Caco-2 (cell line): Measurements from ENCODE around the gene OAS1. TPM values are rescaled to one million over a fixed set of nuclear protein-coding genes. Genes with fewer than 3 reads are reported as not detected.

Experiments
- BruUV-seq: library from RNA; stranded (reverse); fragments of 400-500 nt; replicated peaks from 2 replicates; lab custom pipeline; 2021; lab: Mats Ljungman, UMichigan
- CTCF ChIA-PET: fragments of 300-600 bp; sonication (Branson Sonifier 250); formaldehyde crosslinking; loops from one replicate; lab custom pipeline; 2022; ENCODE audit warnings: antibody characterized with exemption; lab: Charles Lee
- POLR2A ChIA-PET: fragments of 300-600 bp; sonication (Branson Sonifier 250); formaldehyde crosslinking; loops from one replicate; lab custom pipeline; 2022; ENCODE audit warnings: antibody characterized with exemption; lab: Charles Lee
- DNase-seq, 2 experiments: peaks; one replicate each; pipeline versions ENCODE4 v3.0.0 to v3.0.0-alpha.2; 2020 to 2022
- H3K27me3 ChIP-seq: replicated peaks from 2 replicates; pipeline ENCODE4 v1.6.0; 2011; ENCODE audit warnings: low read length; ENCODE audit not compliant: control insufficient read depth, insufficient read depth
- H3K36me3 ChIP-seq: 2 replicates; pipeline ENCODE4 v1.5.1; 2011; ENCODE audit warnings: low read length; ENCODE audit not compliant: control insufficient read depth, insufficient read depth
- H3K4me1 ChIP-seq: fragments of 250-450 bp; sonication (Bioruptor Pico); 2 replicates; pipeline ENCODE4 v1.5.1; 2020; ENCODE audit warnings: mild to moderate bottlenecking
- H3K4me3 ChIP-seq: 2 replicates; pipeline ENCODE4 v1.5.1; 2011; ENCODE audit warnings: low read depth, mild to moderate bottlenecking, control low read depth, low read length
- H3K9me3 ChIP-seq: fragments of 250-450 bp; sonication (Bioruptor Pico); 2 replicates; pipeline ENCODE4 v1.5.1; 2020; ENCODE audit warnings: mild to moderate bottlenecking, moderate library complexity
- H3K27ac Mint-ChIP-seq: one replicate; pipeline ENCODE4 v1.8.0; 2022; ENCODE audit warnings: mixed read lengths; ENCODE audit not compliant: unreplicated experiment
- H3K27me3 Mint-ChIP-seq: one replicate; pipeline ENCODE4 v1.8.0; 2022; ENCODE audit warnings: mixed read lengths; ENCODE audit not compliant: insufficient read depth, unreplicated experiment
- H3K36me3 Mint-ChIP-seq: one replicate; pipeline ENCODE4 v1.8.0; 2022; ENCODE audit warnings: mild to moderate bottlenecking, mixed read lengths; ENCODE audit not compliant: insufficient read depth, unreplicated experiment
- H3K4me1 Mint-ChIP-seq: one replicate; pipeline ENCODE4 v1.8.0; 2022; ENCODE audit warnings: low read depth, mixed read lengths; ENCODE audit not compliant: unreplicated experiment
- H3K4me3 Mint-ChIP-seq: one replicate; pipeline ENCODE4 v1.8.0; 2022; ENCODE audit warnings: mild to moderate bottlenecking, moderate library complexity, mixed read lengths; ENCODE audit not compliant: unreplicated experiment
- H3K9me3 Mint-ChIP-seq: one replicate; pipeline ENCODE4 v1.8.0; 2022; ENCODE audit warnings: mixed read lengths; ENCODE audit not compliant: unreplicated experiment
- intact Hi-C: fragments of 100-400 bp; cut with micrococcal nuclease; formaldehyde crosslinking; loops from one replicate; pipeline ENCODE4 v1.10.0; 2022; ENCODE audit not compliant: unreplicated experiment
- total RNA-seq: library from RNA; stranded (reverse); gene quantifications from 2 replicates; pipeline ENCODE4 v1.2.3, GENCODE V29; 2022
- TF ChIP-seq, protein P1 (sequence below), 2 experiments: fragments of 200-600 bp in 1 of 2; IDR thresholded peaks; 1 replicate in 1 of 2; 2 replicates in 1 of 2; pipeline versions ENCODE4 v1.5.1 to v1.8.0; 2011 to 2022; ENCODE audit warnings: antibody characterized with exemption in 1 of 2, control low read depth in 1 of 2, inconsistent platforms in 1 of 2, low read depth in 1 of 2, low read length in 1 of 2, mild to moderate bottlenecking in 1 of 2, moderate library complexity in 1 of 2; ENCODE audit not compliant: insufficient read depth in 1 of 2, severe bottlenecking in 1 of 2, unreplicated experiment in 1 of 2

Gene OAS1
- total RNA-seq, 1 experiment from 2014 or later, result 14.2 TPM

DNA sequence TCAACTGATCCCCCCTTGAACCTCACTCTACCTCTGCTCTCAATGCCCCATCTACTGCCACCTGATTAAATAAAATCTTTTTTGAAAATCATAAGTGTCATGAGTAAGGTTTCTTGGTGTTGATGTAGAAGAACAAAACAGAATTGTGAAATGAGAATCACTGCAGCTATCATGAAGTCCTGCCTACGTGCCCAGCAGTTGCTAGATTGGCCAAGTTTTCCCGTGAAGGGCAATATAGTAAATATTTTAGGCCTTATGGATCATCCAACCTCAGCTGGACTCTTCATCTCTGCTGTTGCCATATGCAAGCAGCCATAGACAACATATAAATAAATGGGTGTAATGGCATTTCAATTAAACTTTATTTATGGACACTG lies 26.4 kb downstream of the OAS1 start:
- Histone ChIP-seq H3K9me3 (peaks cover 13% of the 10 kb centered on the region), H3K4me3 (no peak overlapping the region), H3K4me1 (peaks cover 7% of the 10 kb centered on the region; the same call in 1 of the 2 replicates), H3K27me3 (no peaks in the 10 kb centered on the region), H3K36me3 (no peaks in the 10 kb centered on the region)
- Mint-ChIP-seq H3K4me3 (no peak overlapping the region), H3K4me1 (peaks cover 6% of the 10 kb centered on the region), H3K27me3 (no peaks in the 10 kb centered on the region), H3K27ac (no peak overlapping the region), H3K9me3 (peaks cover 6% of the 10 kb centered on the region), H3K36me3 (peaks cover 4% of the 10 kb centered on the region)
- ChIA-PET CTCF (no interaction called here), POLR2A (no interaction called here)
- intact Hi-C loops, result no loop called here
- DNase-seq, result no peak
- TF ChIP-seq, protein P1, sequence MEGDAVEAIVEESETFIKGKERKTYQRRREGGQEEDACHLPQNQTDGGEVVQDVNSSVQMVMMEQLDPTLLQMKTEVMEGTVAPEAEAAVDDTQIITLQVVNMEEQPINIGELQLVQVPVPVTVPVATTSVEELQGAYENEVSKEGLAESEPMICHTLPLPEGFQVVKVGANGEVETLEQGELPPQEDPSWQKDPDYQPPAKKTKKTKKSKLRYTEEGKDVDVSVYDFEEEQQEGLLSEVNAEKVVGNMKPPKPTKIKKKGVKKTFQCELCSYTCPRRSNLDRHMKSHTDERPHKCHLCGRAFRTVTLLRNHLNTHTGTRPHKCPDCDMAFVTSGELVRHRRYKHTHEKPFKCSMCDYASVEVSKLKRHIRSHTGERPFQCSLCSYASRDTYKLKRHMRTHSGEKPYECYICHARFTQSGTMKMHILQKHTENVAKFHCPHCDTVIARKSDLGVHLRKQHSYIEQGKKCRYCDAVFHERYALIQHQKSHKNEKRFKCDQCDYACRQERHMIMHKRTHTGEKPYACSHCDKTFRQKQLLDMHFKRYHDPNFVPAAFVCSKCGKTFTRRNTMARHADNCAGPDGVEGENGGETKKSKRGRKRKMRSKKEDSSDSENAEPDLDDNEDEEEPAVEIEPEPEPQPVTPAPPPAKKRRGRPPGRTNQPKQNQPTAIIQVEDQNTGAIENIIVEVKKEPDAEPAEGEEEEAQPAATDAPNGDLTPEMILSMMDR (IDR thresholded peaks at IDR 0.05; ENCODE audit: insufficient read depth in 1 of 2, low read depth in 1 of 2, low read length in 1 of 2, severe bottlenecking in 1 of 2, unreplicated experiment in 1 of 2), result no peak
- no TSS peak for BruUV-seq

DNA sequence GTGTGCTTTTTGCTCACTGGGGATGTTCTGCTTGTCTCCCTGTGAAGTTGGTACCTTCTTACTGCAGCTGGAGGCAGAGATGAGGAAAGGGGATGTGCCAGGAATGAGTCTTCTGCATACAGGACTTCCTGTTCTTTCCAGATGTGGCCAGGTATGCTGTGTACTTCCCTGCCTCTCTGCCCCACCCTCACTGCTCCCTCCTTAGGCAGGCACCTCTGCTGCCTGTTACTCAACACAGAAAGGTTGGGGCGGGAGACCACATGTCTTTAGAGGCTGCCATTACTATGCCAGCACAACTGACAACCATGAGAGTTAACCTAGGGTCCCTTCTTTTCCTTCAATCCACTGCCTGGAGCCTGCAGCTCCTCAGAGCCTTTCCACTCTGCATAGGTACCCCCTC lies 29.5 kb downstream of the OAS1 start:
- 0 out of 2 replicates have a peak, but pooled peaks cover 6% of the 10 kb centered on the region for H3K4me1 ChIP-seq
- no peaks in the 10 kb centered on the region for H3K36me3 ChIP-seq
- no peak overlapping the region for H3K4me3 Mint-ChIP-seq
- H3K9me3 ChIP-seq, result no peaks in the 10 kb centered on the region
- H3K9me3 Mint-ChIP-seq, result peaks cover 6% of the 10 kb centered on the region
- H3K27ac Mint-ChIP-seq, result no peak overlapping the region
- H3K27me3 Mint-ChIP-seq, result no peaks in the 10 kb centered on the region
- no TSS peak for BruUV-seq
- intact Hi-C loops, result no loop called here
- TF ChIP-seq, protein P1 (IDR thresholded peaks at IDR 0.05; ENCODE audit: insufficient read depth in 1 of 2, low read depth in 1 of 2, low read length in 1 of 2, severe bottlenecking in 1 of 2, unreplicated experiment in 1 of 2), result no peak
- peaks cover 6% of the 10 kb centered on the region for H3K4me1 Mint-ChIP-seq
- no peaks in the 10 kb centered on the region for H3K27me3 ChIP-seq
- CTCF ChIA-PET, result no interaction called here
- peaks cover 6% of the 10 kb centered on the region for H3K36me3 Mint-ChIP-seq
- no peak overlapping the region for H3K4me3 ChIP-seq
- DNase-seq, result no peak
- POLR2A ChIA-PET, result no interaction called here

DNA sequence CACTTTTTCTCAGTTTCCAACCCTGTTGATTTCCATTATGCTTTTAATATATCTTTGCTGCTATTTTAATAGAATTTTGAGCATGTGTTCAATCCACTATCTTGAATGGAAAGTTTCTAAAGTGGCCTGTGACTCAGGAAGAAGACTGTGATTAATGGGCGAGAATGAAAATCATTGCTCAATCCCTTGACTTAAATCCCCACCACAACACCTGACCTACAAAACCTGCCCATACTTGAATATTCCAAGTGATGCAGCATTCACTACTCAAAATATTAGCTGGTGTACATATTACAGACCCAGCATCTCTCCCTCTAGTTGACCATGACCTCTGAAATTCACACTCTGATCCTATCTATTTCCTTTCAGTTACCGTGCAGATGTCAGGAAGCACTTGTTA lies 30.2 kb downstream of the OAS1 start:
- no peak overlapping the region for H3K27ac Mint-ChIP-seq
- TF ChIP-seq, protein P1 (IDR thresholded peaks at IDR 0.05; ENCODE audit: insufficient read depth in 1 of 2, low read depth in 1 of 2, low read length in 1 of 2, severe bottlenecking in 1 of 2, unreplicated experiment in 1 of 2), result no peak
- Histone ChIP-seq H3K27me3 (no peaks in the 10 kb centered on the region), H3K4me3 (no peak overlapping the region), H3K4me1 (0 out of 2 replicates have a peak, but pooled peaks cover 6% of the 10 kb centered on the region), H3K36me3 (no peaks in the 10 kb centered on the region), H3K9me3 (no peaks in the 10 kb centered on the region)
- H3K4me1 Mint-ChIP-seq, result peaks cover 6% of the 10 kb centered on the region
- ChIA-PET CTCF (no interaction called here), POLR2A (no interaction called here)
- peaks cover 6% of the 10 kb centered on the region for H3K9me3 Mint-ChIP-seq
- H3K36me3 Mint-ChIP-seq, result peaks cover 6% of the 10 kb centered on the region
- intact Hi-C loops, result no loop called here
- no TSS peak for BruUV-seq
- no peak for DNase-seq
- H3K4me3 Mint-ChIP-seq, result no peak overlapping the region
- no peaks in the 10 kb centered on the region for H3K27me3 Mint-ChIP-seq
